Breast epithelium (tissue), 4 donors: ENCODE measurements around the gene FAM217B. TPM values are rescaled to one million over a fixed set of nuclear protein-coding genes. Genes with fewer than 3 reads are reported as not detected.

Experiments
- DNase-seq, 2 donors: peaks; one replicate each; pipeline ENCODE4 v3.0.0-alpha.2; 2019; ENCODE audit warnings: low spot score in 2 of 2
- H3K27ac ChIP-seq, 2 donors: fragments of 200-600 bp; sonication (generic) in 1 of 2; one replicate each; pipeline ENCODE4 v1.5.1; 2016 to 2019; ENCODE audit warnings: mild to moderate bottlenecking in 1 of 2
- H3K27me3 ChIP-seq, 2 donors: fragments of 200-600 bp; sonication (generic) in 1 of 2; one replicate each; pipeline versions ENCODE4 v1.5.1 to v1.6.0; 2017 to 2019; ENCODE audit warnings: control low read depth in 1 of 2, mild to moderate bottlenecking in 1 of 2
- H3K36me3 ChIP-seq: fragments of 200-600 bp; one replicate; pipeline ENCODE4 v1.5.1; 2019
- H3K4me1 ChIP-seq, 2 donors: fragments of 200-600 bp; sonication (generic); one replicate each; pipeline ENCODE4 v1.5.1; 2016 to 2019; ENCODE audit warnings: control low read depth in 1 of 2
- H3K4me3 ChIP-seq, 3 donors: fragments of 200-600 bp; sonication (generic); 1 replicate in 2 of 3; 2 replicates in 1 of 3; pipeline ENCODE4 v1.5.1; 2016 to 2019; ENCODE audit warnings: mild to moderate bottlenecking in 3 of 3, moderate library complexity in 2 of 3
- H3K9me3 ChIP-seq, 2 donors: fragments of 200-600 bp; sonication (generic) in 1 of 2; one replicate each; pipeline ENCODE4 v1.5.1; 2016 to 2019; ENCODE audit warnings: control low read depth in 1 of 2
- CTCF ChIP-seq, 3 donors: fragments of 450-650 bp; IDR thresholded peaks; one replicate each; pipeline ENCODE4 v1.5.1; 2016 to 2017; ENCODE audit warnings: antibody characterized with exemption in 3 of 3, mild to moderate bottlenecking in 3 of 3, moderate library complexity in 3 of 3
- POLR2A ChIP-seq: fragments of 450-650 bp; IDR thresholded peaks from one replicate; pipeline ENCODE4 v1.6.1; 2016; ENCODE audit warnings: antibody characterized with exemption, mild to moderate bottlenecking, moderate library complexity
- POLR2AphosphoS5 ChIP-seq, 3 donors: sonication (generic); formaldehyde crosslinking; IDR thresholded peaks; one replicate each; pipeline ENCODE4 v1.6.1; 2017; ENCODE audit warnings: antibody characterized with exemption in 3 of 3
- intact Hi-C: fragments of 100-400 bp; cut with DNase I; formaldehyde crosslinking; loops from one replicate; pipeline ENCODE4 v1.15.1; 2023; ENCODE audit warnings: low total_unique reads
- total RNA-seq, 3 donors: library from RNA; depleted of rRNA; stranded (reverse); fragments of >200 nt; gene quantifications; one replicate each; pipeline ENCODE4 v1.1.0, GENCODE V29; 2016

The FAM217B gene
- total RNA-seq, 3 donors from 2014 or later: 9.2 to 15.2 (median 13.4) TPM

- Histone ChIP-seq H3K27me3 (no peaks in the 10 kb centered on the region), H3K4me1 (no peaks in the 10 kb centered on the region), H3K4me3 (no peak overlapping the region), H3K27ac (no peak overlapping the region), H3K9me3 (no peaks in the 10 kb centered on the region), H3K36me3 (no peaks in the 10 kb centered on the region)
- DNase-seq: no peak
- no peak for TF ChIP-seq CTCF (IDR thresholded peaks at IDR 0.05)
- no peak for TF ChIP-seq POLR2AphosphoS5 (IDR thresholded peaks at IDR 0.05)
- TF ChIP-seq POLR2A: no peak
- intact Hi-C loops: no loop called here
Observed at GRCh38 chr20:59908855-59909254, 31.3 kb upstream of the FAM217B start.

GRCh38 chr20:59911041-59911440 lies 29.1 kb upstream of the FAM217B start:
- H3K36me3 ChIP-seq: no peaks in the 10 kb centered on the region
- no peak overlapping the region for H3K27ac ChIP-seq
- H3K4me3 ChIP-seq: no peak overlapping the region
- H3K9me3 ChIP-seq: no peaks in the 10 kb centered on the region
- H3K4me1 ChIP-seq: no peaks in the 10 kb centered on the region
- no peak for DNase-seq
- TF ChIP-seq POLR2AphosphoS5 (IDR thresholded peaks at IDR 0.05): no peak
- no peak for TF ChIP-seq CTCF (IDR thresholded peaks at IDR 0.05)
- TF ChIP-seq POLR2A: no peak
- intact Hi-C loops: no loop called here
- no peaks in the 10 kb centered on the region for H3K27me3 ChIP-seq

- Histone ChIP-seq H3K9me3 (no peaks in the 10 kb centered on the region), H3K27me3 (no peaks in the 10 kb centered on the region), H3K36me3 (no peaks in the 10 kb centered on the region), H3K4me1 (no peaks in the 10 kb centered on the region), H3K27ac (no peak overlapping the region), H3K4me3 (no peak overlapping the region)
- no peak for DNase-seq
- TF ChIP-seq POLR2A (no peak), CTCF (IDR thresholded peaks at IDR 0.05) (no peak), POLR2AphosphoS5 (IDR thresholded peaks at IDR 0.05) (no peak)
- intact Hi-C loops: no loop called here
Observed at GRCh38 chr20:59912609-59913008, 27.6 kb upstream of the FAM217B start.

GRCh38 chr20:59920944-59921343 lies 19.2 kb upstream of the FAM217B start:
- TF ChIP-seq CTCF (IDR thresholded peaks at IDR 0.05) (no peak), POLR2AphosphoS5 (IDR thresholded peaks at IDR 0.05) (no peak), POLR2A (no peak)
- no peak overlapping the region for H3K27ac ChIP-seq
- no peaks in the 10 kb centered on the region for H3K27me3 ChIP-seq
- H3K9me3 ChIP-seq: no peaks in the 10 kb centered on the region
- H3K4me3 ChIP-seq: no peak overlapping the region
- DNase-seq: no peak
- no peaks in the 10 kb centered on the region for H3K4me1 ChIP-seq
- H3K36me3 ChIP-seq: no peaks in the 10 kb centered on the region
- intact Hi-C loops: no loop called here

- intact Hi-C loops: no loop called here
- Histone ChIP-seq H3K4me3 (no peak overlapping the region), H3K27me3 (no peaks in the 10 kb centered on the region), H3K36me3 (no peaks in the 10 kb centered on the region), H3K4me1 (no peaks in the 10 kb centered on the region), H3K9me3 (no peaks in the 10 kb centered on the region), H3K27ac (no peak overlapping the region)
- TF ChIP-seq POLR2AphosphoS5 (IDR thresholded peaks at IDR 0.05) (no peak), POLR2A (no peak), CTCF (IDR thresholded peaks at IDR 0.05) (no peak)
- DNase-seq: no peak
Observed at GRCh38 chr20:59923514-59923913, 16.7 kb upstream of the FAM217B start.
